ENCODE results near the gene SEMA7A.
A peak's percentile ranks its signal among the peaks of the same experiment; 100 is the strongest.

Gene SEMA7A

DNA sequence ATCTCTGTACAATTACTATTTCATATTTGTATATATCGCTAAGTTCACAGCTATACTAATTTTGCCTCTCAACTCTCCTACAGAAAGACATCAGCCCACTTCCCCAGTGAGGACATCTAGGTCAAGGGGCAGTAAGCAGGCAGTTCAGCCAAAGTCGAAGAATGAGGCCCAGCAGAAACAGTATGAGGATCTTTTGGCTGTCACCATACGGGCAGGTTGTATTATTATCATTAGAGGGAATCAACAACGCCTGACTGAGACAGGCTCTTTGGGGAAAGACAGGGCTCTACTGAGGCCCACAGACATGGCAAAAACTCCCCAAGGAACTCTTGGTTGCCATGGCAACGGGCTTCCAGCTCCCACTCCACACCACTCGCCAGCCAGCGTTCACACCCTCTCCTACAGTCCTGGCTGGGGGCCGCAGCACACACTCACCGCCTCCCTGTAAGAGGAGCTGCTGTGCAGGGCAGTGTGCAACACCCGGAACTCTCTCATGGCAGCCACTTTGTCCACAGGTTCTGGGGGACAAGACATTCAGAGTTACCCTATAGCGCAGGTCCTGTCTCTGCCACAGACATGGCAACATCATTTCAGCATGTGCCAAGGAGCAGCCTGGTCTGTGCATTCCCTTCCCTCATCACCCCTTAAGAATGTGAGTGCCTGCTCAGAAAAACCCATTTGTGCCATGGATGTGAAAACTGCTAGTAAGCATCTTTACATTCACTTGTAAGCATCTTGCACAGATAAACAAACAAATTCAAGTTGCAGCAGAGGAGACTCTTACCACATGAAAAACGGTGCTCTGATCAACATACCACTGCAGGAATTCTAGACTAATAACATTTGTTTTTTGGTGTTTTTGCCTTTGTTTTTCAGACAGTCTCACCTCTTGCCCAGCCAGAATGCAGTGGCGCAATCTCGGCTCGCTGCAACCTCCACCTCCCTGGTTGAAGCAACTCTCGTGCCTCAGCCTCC, 18.4 kb upstream of the SEMA7A start:
- no peak for DNase-seq

DNA sequence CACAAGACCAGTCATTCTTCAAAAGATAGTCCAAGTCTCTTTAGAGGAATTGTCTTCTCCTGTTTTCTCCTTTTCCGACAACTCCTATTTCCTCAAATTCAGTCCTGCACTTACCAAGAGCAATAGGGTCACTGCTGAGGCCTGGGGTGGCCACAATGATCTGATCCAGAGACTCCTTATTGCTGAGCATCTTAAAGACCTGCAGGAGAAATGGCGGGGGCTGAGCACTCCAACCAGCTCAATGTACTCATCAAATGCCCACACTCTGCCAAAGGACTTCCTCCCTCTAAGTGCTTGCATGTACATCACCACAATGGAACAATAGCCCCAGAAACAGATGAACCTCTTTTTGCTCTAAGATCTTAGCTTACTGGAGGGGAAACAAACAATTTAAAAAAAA, 17.6 kb upstream of the SEMA7A start:
- peak in 3 of 4 experiments; percentile 26 to 43 (median 28) for DNase-seq

- no peak for DNase-seq
Observed at GRCh38 chr15:74449643-74450205, 16.0 kb upstream of the SEMA7A start.

GRCh38 chr15:74449095-74449494, 15.3 kb upstream of the SEMA7A start:
- no peak for DNase-seq

DNA sequence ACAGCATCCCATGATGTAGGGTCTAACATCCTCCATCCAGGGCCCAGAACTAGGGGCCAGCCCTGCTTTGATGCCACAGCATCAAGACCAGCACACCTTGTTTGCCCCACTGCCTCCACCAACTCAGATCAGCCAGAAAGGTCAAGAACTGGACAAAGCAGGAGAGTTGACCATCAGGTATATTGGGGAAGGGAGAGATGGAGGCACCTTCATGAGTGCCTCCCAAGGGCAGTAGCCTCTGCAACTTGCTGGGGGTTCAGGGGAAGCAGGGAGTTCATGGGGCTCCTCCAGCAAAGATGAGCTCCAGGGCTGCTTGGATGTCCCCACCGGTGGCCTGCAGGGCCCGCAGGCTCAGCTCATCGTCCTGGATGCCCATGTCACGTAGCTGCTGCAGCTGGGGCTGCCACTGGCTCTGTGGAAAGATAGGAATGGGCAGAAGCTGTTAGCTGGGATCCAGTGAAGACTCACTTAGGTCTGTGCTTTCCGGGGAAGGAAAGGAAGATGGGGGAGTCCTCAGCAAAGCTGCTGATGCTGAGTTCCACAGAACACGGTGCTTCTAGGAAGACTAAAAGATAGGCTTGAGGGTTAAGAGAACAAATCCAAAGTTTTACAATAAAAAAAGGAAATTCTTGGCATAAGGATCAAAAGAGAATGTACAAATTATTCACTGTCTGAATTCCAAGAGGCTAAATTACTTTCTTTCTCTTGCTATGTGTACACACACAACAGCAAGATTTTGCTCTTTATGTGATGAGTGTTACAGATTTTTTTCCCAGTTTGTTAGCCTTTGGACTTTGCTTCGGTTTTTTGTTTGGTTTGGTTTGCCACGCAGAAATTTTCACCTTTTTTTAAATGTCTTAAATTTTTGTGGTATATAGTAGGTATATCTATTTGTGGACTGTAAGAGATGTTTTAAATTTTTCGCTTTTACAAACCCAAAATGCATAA, 12.3 kb upstream of the SEMA7A start:
- DNase-seq, result no peak

- DNase-seq, result no peak
Observed at GRCh38 chr15:74444106-74445062, 10.6 kb upstream of the SEMA7A start.

DNA sequence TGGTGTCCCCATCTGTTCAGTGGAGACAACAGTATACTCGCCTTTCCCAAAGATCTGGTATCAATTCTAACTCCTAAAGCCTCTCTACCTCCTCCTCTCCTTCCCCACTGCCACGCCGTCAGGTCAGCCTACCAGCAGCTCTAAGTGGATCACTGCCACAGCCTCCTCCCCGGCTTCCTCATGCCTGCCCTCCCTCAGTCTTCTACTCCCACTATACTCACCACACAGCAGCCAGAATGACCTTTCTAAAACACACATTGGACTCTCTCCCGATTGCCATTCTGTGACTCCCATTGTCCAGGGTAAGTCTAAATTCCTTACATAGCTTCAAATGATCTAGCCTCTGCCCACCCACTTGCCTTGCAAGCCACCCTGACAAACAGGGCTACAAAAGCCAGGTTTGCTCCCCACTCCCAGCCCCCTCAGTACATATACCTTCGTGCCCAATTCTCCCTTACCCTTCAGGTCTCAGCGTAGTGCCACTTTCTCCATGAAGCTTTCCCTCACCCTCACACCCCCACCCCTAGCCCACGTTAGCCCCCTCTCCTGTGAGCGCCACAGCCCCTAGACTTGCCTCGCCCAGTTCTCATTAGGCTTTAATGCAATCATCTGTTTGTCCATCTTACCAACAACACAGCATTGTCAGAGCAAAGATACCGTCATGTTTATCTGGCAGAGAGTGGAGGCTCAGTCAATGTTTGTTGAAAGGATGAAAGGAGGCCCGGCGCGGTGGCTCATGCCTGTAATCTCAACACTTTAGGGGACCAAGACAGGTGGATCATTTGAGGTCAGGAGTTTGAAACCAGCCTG, 9.5 kb upstream of the SEMA7A start:
- DNase-seq, result no peak

- DNase-seq, result no peak
Observed at GRCh38 chr15:74442604-74443003, 8.8 kb upstream of the SEMA7A start.

DNA sequence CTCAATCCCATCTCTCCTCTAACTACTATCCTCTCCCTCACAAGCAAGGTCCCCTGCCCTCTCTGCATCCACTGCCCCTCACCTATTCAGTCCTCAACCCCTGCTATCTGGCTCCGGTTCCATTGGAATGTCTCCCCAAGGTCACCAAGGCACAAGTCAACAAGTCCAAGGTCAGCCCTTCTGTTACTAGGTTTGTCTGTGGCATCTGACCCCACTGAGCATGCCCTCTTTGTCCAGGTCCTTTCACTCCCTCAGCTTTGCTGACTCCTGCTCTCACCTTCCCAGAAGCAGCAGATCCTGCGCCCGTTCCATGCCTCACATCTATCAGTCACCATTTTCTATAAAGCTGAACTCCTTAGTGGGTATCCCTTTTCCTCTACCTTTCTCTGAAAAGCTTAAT, 8.3 kb upstream of the SEMA7A start:
- DNase-seq, result no peak

DNA sequence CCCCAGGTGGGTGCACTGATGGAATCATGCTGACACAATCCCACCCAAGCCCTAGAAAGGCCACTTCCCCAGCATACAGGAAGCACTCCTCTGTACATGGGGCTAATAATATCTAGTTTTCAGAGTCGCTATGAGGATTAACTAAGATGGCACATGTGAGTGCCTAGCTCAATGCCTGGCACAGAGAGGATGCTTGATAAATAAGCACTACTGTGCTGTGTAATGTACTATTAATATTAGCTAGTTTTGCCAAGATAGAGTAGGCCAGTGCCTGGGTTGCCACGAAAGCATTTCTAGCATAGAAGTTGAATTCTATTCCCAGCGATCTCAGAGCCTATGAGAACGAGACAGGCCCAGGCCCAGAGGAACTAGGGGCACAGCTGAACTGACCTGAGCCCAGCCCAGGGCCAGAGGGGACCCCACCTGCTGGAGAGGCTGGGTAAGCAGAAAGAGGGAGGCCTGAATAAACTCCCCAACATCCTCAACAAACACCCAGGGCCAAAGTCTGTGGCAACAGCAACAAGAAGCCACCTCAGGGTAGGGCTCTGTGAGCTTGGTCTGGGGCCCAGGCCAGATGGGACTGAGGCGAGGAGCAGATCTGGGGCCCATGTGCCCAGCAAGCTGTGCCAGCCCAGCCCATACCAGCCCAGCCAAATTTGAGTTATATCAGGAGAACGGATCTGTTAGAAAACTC, 7.6 kb upstream of the SEMA7A start:
- no peak for DNase-seq

- peak; percentile 79 to 88 (median 84) for DNase-seq
Observed at GRCh38 chr15:74438721-74439316, 5.1 kb upstream of the SEMA7A start.

DNA sequence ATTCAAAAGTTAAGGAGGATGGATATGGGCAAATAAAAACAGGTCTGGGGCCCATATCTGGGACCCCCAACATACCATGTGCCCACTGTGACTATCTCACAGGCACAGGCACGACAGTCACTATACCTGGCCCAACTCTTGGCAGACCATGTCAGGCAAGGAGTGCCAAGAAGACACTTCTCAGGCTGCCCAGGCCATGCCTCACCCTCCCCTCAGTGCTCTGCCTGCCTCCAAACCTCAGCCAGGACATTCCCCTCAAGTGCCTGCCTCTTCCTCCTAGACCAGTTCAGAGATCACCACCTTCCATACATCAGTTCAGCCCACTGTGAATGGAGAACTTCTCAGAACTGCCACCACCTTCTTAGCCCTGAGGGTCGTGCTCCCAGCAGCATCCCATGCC, 4.4 kb upstream of the SEMA7A start:
- no peak for DNase-seq

DNA sequence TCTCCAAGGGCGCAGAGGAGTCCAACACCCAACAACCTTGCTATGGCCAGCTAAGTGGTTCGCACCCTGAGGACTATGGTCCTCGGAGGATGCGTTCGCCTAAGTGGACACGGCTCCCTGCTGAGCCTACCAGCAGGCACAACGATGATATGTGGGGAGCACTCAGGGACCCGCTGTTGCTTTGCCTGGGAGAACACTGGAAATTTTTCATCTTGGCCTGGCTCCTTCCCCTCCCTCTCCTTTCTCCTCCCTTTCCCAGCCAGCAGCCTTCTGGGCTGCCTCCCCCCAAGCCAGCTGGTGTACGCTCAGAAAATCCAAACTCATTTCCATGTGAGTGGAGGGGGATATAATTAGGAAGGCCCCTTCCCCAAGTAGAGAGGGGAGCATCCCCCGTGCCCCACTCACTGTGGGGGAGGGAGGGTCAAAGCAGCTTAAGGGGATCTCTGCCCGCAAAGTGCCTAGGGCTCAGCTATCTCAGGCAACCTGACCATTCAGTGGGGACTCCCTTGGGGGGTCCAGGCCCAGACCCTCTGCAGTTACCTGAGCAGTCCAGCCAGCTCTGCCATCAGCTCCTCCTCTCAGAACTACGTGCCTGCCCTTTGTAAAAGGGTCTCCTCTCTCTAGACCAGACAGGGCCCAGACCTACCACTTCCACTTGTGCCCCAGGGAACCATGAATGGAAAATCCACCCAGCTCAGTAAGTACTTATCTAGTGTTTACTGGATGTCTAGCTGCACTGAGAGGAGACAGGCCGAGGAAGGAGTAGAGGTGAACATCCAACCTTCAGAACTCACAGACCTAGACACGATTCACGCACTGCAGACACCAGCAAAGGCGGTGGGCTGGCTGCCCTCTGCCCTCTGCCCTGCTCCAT, 742 bp upstream of the SEMA7A start:
- DNase-seq, result no peak

GRCh38 chr15:74432968-74433591, 678 bp downstream of the SEMA7A start:
- DNase-seq, result peak in 1 of 4 experiments; percentile 42

DNA sequence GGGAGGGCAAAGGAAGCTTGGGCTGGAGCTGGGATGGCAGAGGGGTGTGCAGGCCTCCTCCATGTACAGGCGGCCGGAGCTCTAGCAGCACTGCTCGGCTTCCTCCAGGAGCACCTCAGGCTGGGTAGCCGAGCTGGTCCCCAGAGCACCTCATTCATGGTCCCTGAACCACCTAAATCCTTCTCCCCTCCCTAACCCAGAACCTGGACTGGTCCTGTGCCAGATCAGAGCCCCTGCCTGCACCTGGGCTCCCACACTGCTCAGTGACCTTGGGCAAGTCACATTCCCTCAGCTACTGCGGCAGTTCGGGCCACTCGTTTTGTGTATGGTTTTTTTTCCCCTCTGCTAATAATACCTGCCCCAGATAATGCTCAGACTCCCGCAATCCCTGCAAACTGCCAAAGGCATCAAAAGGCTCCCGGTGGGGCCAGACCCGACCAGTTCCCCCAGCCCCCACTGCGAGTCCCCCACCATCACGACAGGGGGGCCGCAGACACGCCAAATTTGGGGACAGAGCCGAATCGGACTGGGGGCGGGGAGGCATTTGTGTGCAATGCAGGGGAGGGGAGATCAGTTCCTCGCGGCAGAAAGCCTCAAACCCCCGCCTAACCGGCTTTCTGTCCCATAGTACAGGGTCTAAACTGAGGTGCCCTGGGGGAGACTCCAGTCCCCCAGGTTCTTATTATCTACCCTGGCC, 1.3 kb downstream of the SEMA7A start:
- DNase-seq, result peak in 1 of 4 experiments; percentile 12

DNA sequence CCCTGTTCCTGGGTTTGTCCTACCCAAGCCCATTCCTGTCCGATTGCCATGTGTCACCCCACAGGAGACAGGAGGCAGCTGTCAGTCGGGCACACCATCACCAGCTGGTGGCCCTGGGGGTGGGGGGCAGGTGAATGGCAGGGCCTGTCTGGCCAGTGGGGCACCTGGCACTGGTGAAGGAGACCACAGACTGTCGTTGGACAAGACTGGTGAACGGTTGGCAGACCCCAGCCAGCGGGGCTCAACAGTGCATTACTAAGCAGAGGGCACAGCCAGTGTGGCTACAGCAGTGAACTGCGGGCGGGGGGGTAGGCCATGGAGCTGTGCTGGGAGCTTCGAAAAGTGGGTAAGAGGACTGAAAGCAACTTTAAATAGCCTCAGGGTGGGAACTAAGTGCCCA, 2.1 kb downstream of the SEMA7A start:
- no peak for DNase-seq

DNA sequence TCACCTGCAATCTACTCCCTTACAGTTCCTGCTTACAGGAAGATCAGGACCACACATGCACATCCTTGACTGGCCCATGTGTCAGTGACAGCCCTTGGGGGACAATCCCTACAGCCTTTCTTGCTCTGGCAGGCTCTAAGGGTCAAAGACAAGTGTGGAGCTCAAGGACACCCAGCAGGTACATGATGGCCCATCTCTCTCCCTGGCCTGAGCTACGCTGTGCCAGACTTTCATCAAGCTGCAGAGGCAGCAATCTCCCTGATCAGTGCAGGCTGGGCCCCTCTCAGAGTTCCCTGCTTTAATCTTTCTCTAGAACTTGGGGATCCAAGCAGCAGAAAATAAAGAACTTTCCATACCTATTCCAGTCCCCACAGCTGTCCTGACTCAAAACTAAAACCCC, 2.6 kb downstream of the SEMA7A start:
- no peak for DNase-seq

DNA sequence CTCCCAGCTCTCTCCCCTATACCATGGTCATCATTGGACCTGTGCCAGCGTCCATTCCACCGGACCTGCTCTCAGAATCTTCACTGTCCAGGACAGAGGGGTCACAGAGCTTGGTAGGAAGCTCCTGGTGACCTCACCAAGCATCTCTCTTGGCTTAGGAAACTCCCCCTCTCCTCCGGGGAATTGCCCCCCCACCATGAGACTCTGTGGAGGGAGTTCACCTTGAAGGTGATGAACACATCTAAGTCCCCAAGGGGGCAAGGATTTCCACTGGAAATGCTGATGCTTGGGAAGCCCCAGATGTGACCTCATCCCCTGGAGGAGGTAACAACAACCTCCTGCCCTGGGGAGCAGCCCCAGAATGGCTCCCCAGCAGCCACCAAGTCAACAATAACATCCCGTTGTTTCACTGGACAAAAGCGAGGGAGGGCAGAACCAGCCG, 3.2 kb downstream of the SEMA7A start:
- DNase-seq, result no peak
